SK-N-SH (cell line): ENCODE measurements around the gene TRIM10. TPM values are rescaled to one million over a fixed set of nuclear protein-coding genes. Genes with fewer than 3 reads are reported as not detected.

Experiments
- CTCF ChIA-PET: fragments of 300-600, 350-600 bp; formaldehyde crosslinking; extraction: SDS; loops from one replicate; lab custom pipeline; 2021; lab: Yijun Ruan, JAX
- POLR2A ChIA-PET: fragments of 350-600 bp; sonication (Branson Sonifier 250); formaldehyde crosslinking; extraction: SDS; loops from one replicate; lab custom pipeline; 2020; ENCODE audit warnings: antibody characterized with exemption, inconsistent platforms; lab: Yijun Ruan, JAX
- DNase-seq: peaks from one replicate; pipeline ENCODE4 v3.0.0; 2012
- H2AFZ ChIP-seq: fragments of 200-600 bp; sonication (generic); 2 replicates; pipeline ENCODE4 v1.8.1; 2016; ENCODE audit warnings: antibody characterized with exemption, mild to moderate bottlenecking, low read depth
- H3F3A ChIP-seq: fragments of 200-600 bp; sonication (generic); replicated peaks from 2 replicates; pipeline ENCODE3; 2016; ENCODE audit warnings: antibody characterized with exemption, mild to moderate bottlenecking; ENCODE audit not compliant: insufficient read depth
- H3K27ac ChIP-seq, 2 experiments: fragments of 200-500 bp in 1 of 2; fragments of 200-600 bp in 1 of 2; sonication (Bioruptor generic) in 1 of 2; sonication (generic), shearing (Covaris generic) in 1 of 2; 2 replicates each; pipeline versions ENCODE4 v1.5.1 to v1.6.1; 2014 to 2016; ENCODE audit warnings: low read depth in 2 of 2, inconsistent platforms in 1 of 2, low read length in 1 of 2, mild to moderate bottlenecking in 1 of 2, mixed read lengths in 1 of 2
- H3K27me3 ChIP-seq: fragments of 200-600 bp; sonication (generic), shearing (Covaris generic); 2 replicates; pipeline ENCODE4 v1.6.1; 2016; ENCODE audit warnings: mixed run types; ENCODE audit not compliant: insufficient read depth
- H3K36me3 ChIP-seq, 2 experiments: fragments of 200-500 bp in 1 of 2; fragments of 200-600 bp in 1 of 2; sonication (Bioruptor generic) in 1 of 2; sonication (generic) in 1 of 2; replicated peaks in 1 of 2; 2 replicates each; pipeline versions ENCODE3 to v1.5.1; 2014 to 2016; ENCODE audit warnings: low read length in 1 of 2, mild to moderate bottlenecking in 1 of 2; ENCODE audit not compliant: insufficient read depth in 2 of 2, control insufficient read depth in 1 of 2
- H3K4me1 ChIP-seq, 2 experiments: fragments of 200-500 bp in 1 of 2; fragments of 200-600 bp in 1 of 2; sonication (Bioruptor generic) in 1 of 2; sonication (generic), shearing (Covaris generic) in 1 of 2; 2 replicates each; pipeline versions ENCODE4 v1.5.1 to v1.6.1; 2014 to 2016; ENCODE audit warnings: low read depth in 1 of 2, low read length in 1 of 2, mixed run types in 1 of 2; ENCODE audit not compliant: insufficient read depth in 2 of 2, control insufficient read depth in 1 of 2
- H3K4me2 ChIP-seq: fragments of 200-600 bp; sonication (generic), shearing (Covaris generic); 2 replicates; pipeline ENCODE4 v1.6.1; 2017; ENCODE audit warnings: mixed run types
- H3K4me3 ChIP-seq, 2 experiments: fragments of 200-500 bp in 1 of 2; fragments of 200-600 bp in 1 of 2; sonication (Bioruptor generic) in 1 of 2; sonication (generic), shearing (Covaris generic) in 1 of 2; 2 replicates each; pipeline versions ENCODE4 v1.5.1 to v1.8.1; 2014 to 2016; ENCODE audit warnings: low read depth in 2 of 2, inconsistent platforms in 1 of 2, low read length in 1 of 2, mild to moderate bottlenecking in 1 of 2, mixed read lengths in 1 of 2, moderate library complexity in 1 of 2
- H3K79me2 ChIP-seq: fragments of 200-600 bp; sonication (generic); 2 replicates; pipeline ENCODE4 v1.8.1; 2017; ENCODE audit warnings: mild to moderate bottlenecking; ENCODE audit not compliant: insufficient read depth
- H3K9ac ChIP-seq: fragments of 200-600 bp; sonication (generic); 2 replicates; pipeline ENCODE4 v1.6.1; 2017; ENCODE audit warnings: mixed run types
- H3K9me2 ChIP-seq: fragments of 200-600 bp; sonication (generic); 2 replicates; pipeline ENCODE4 v1.6.1; 2017; ENCODE audit warnings: mixed run types
- H3K9me3 ChIP-seq: fragments of 200-600 bp; sonication (generic); 2 replicates; pipeline ENCODE4 v1.6.1; 2017; ENCODE audit warnings: mixed run types, mild to moderate bottlenecking, moderate library complexity
- H4K20me1 ChIP-seq: fragments of 200-600 bp; sonication (generic); 2 replicates; pipeline ENCODE4 v1.6.1; 2017; ENCODE audit warnings: mild to moderate bottlenecking, mixed run types; ENCODE audit not compliant: insufficient read depth
- CHD2 ChIP-seq: fragments of 150-350 bp; IDR thresholded peaks from 2 replicates; pipeline ENCODE4 v1.6.1; 2018; ENCODE audit warnings: low read length; ENCODE audit not compliant: partially characterized antibody
- ELF1 ChIP-seq: IDR thresholded peaks from 2 replicates; pipeline ENCODE4 v1.4.0; 2012
- EP300 ChIP-seq, 2 experiments: IDR thresholded peaks; 2 replicates each; pipeline versions ENCODE4 v1.4.0 to v1.6.1; 2012; ENCODE audit warnings: borderline replicate concordance in 1 of 2, low read depth in 1 of 2, low read length in 1 of 2
- FOXJ3 ChIP-seq: sonication (generic); formaldehyde crosslinking; IDR thresholded peaks from 2 replicates; pipeline ENCODE4 v1.5.1; 2020; ENCODE audit warnings: mild to moderate bottlenecking, missing genetic modification reagents
- GABPA ChIP-seq: IDR thresholded peaks from 2 replicates; pipeline ENCODE4 v1.4.0; 2012; ENCODE audit warnings: low read depth, mild to moderate bottlenecking
- MEF2A ChIP-seq: IDR thresholded peaks from 2 replicates; pipeline ENCODE4 v1.4.0; 2012; ENCODE audit warnings: low read depth, borderline replicate concordance
- MXI1 ChIP-seq: IDR thresholded peaks from 2 replicates; pipeline ENCODE4 v1.6.1; 2012; ENCODE audit warnings: mild to moderate bottlenecking, low read depth, low read length, improper control_type of control experiment
- NFIC ChIP-seq: IDR thresholded peaks from 2 replicates; pipeline ENCODE4 v1.4.0; 2012; ENCODE audit warnings: borderline replicate concordance
- PBX3 ChIP-seq: IDR thresholded peaks from 2 replicates; pipeline ENCODE4; 2012
- POLR2AphosphoS5 ChIP-seq: IDR thresholded peaks from 2 replicates; pipeline ENCODE4 v1.6.1; 2012; ENCODE audit warnings: low read depth, low read length
- RAD21 ChIP-seq: IDR thresholded peaks from 2 replicates; pipeline ENCODE4 v1.6.1; 2012; ENCODE audit warnings: mild to moderate bottlenecking, low read length
- RFX5 ChIP-seq: IDR thresholded peaks from 2 replicates; pipeline ENCODE4 v1.6.1; 2012; ENCODE audit warnings: mild to moderate bottlenecking, improper control_type of control experiment, low read length
- RXRA ChIP-seq: IDR thresholded peaks from 2 replicates; pipeline ENCODE4 v1.4.0; 2012; ENCODE audit warnings: low read depth, mild to moderate bottlenecking, borderline replicate concordance
- TAF1 ChIP-seq: IDR thresholded peaks from 2 replicates; pipeline ENCODE4 v1.6.1; 2012; ENCODE audit warnings: low read depth, mild to moderate bottlenecking, low read length, moderate library complexity, borderline replicate concordance
- TCF12 ChIP-seq: IDR thresholded peaks from 2 replicates; pipeline ENCODE4 v1.4.0; 2012
- TEAD4 ChIP-seq: IDR thresholded peaks from 2 replicates; pipeline ENCODE4 v1.4.0; 2012; ENCODE audit warnings: mild to moderate bottlenecking, borderline replicate concordance; ENCODE audit not compliant: insufficient read depth
- USF2 ChIP-seq: fragments of 150-350 bp; IDR thresholded peaks from 2 replicates; pipeline ENCODE4 v1.6.1; 2017; ENCODE audit warnings: antibody characterized with exemption, low read length, low read depth, borderline replicate concordance
- YY1 ChIP-seq: IDR thresholded peaks from 2 replicates; pipeline ENCODE4 v1.4.0; 2012; ENCODE audit warnings: low read depth, mild to moderate bottlenecking
- WGBS: methylation state at CpG from one replicate; pipeline ENCODE4 v1.1.6; 2017; ENCODE audit warnings: low lambda C conversion rate; 5-methylcytosine and 5-hydroxymethylcytosine counted together
- polyA plus RNA-seq, 3 experiments: library from polyadenylated mRNA; depleted of rRNA; stranded (reverse); fragments of >200 nt; gene quantifications; 2 replicates each; pipeline ENCODE4 v1.2.3, GENCODE V29; 2012
- TF ChIP-seq, protein P1 (sequence below): IDR thresholded peaks from 2 replicates; pipeline ENCODE4 v1.4.0; 2012; ENCODE audit warnings: low read depth, borderline replicate concordance
- TF ChIP-seq, protein P2 (sequence below): fragments of 200-600 bp; sonication (generic); IDR thresholded peaks from 2 replicates; pipeline ENCODE4 v1.6.1; 2017; ENCODE audit warnings: antibody characterized with exemption, mild to moderate bottlenecking, moderate library complexity

The TRIM10 gene
- polyA plus RNA-seq, 1 of the 3 experiments (the other 2 are of a cell fraction), result not detected

DNA sequence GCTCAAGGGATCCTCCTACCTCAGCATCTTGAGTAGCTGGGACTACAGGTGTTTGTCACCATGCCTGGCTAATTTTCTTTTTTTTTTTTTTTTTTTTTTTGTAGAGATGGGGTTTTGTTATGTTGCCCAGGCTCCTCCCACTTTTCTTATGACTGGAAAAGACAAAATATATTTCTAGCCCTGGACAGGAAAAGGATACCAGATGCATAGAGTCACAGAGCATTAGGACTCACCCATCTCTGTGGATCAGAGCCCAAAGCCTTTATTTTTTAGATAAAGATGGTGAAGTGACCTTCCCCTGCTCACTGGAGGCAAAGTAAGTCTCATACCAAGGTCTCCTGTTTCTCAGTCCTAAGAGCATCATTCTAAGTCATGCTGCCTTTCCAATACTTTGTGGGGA lies 3.4 kb downstream of the TRIM10 start:
- ChIA-PET CTCF (interaction anchor here (1.2 to 1.4 kb wide), 2 partner anchors 26 to 145 kb away, joined by 3 to 5 read pairs; no protein-coding TSS in a partner anchor), POLR2A (no interaction called here)
- no peaks in the 10 kb centered on the region for H3K9me3 ChIP-seq
- H3K36me3 ChIP-seq, result no peaks in the 10 kb centered on the region
- TF ChIP-seq EP300 (IDR thresholded peaks at IDR 0.05; ENCODE audit: borderline replicate concordance in 1 of 2, low read depth in 1 of 2, low read length in 1 of 2), result no peak
- no peak for TF ChIP-seq PBX3
- TF ChIP-seq USF2, result no peak
- no peak for TF ChIP-seq RFX5
- TF ChIP-seq TEAD4, result no peak
- TF ChIP-seq RAD21, result no peak
- TF ChIP-seq POLR2AphosphoS5, result no peak
- no peak for TF ChIP-seq MXI1
- no peak for TF ChIP-seq NFIC
- no peaks in the 10 kb centered on the region; a peak in 1 of 4 replicates for H3K4me1 ChIP-seq
- no peaks in the 10 kb centered on the region for H3K9me2 ChIP-seq
- H3K9ac ChIP-seq, result no peak overlapping the region
- no peak overlapping the region for H3K4me2 ChIP-seq
- peaks cover 39% of the 10 kb centered on the region; the same call in 1 of the 2 replicates for H3K27me3 ChIP-seq
- H3F3A ChIP-seq, result no peaks in the 10 kb centered on the region
- H3K27ac ChIP-seq, result no peak overlapping the region
- H2AFZ ChIP-seq, result no peak overlapping the region
- no peak for DNase-seq
- no peaks in the 10 kb centered on the region for H3K79me2 ChIP-seq
- no peak overlapping the region for H3K4me3 ChIP-seq
- H4K20me1 ChIP-seq, result no peaks in the 10 kb centered on the region

DNA sequence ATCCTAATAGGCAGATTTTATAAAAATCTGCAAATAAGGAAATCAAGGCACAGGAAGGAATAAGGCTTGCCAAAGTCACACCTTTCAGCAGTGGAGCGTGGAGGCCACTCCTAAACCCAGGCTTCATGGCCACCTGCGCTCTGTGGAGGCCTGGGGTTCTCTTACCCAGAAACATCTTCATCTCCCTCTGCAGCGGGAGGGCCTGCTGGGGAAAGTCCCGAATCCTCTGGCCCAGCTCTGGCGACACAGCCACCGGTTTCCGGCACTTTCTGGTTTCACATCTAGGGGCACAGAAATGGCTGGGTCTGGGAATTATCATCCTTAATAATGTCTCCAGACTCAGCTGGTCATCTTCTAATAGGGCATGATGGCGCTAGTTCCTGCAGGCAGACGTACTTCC lies 4.2 kb downstream of the TRIM10 start:
- no peaks in the 10 kb centered on the region for H4K20me1 ChIP-seq
- H3K4me3 ChIP-seq, result no peak overlapping the region
- H3F3A ChIP-seq, result no peaks in the 10 kb centered on the region
- no peak overlapping the region for H3K27ac ChIP-seq
- no peak overlapping the region for H3K9ac ChIP-seq
- WGBS, result 39% methylated on average over 7 of the region's 9 CpGs
- no peak overlapping the region for H3K4me2 ChIP-seq
- no peaks in the 10 kb centered on the region for H3K79me2 ChIP-seq
- no peaks in the 10 kb centered on the region; a peak in 1 of 4 replicates for H3K4me1 ChIP-seq
- ChIA-PET CTCF (interaction anchor here (1.2 kb wide), 1 partner anchor 25 kb away, joined by 5 read pairs; no protein-coding TSS in a partner anchor), POLR2A (no interaction called here)
- no peak for DNase-seq
- H3K27me3 ChIP-seq, result peaks cover 34% of the 10 kb centered on the region; the same call in 1 of the 2 replicates
- no peaks in the 10 kb centered on the region for H3K36me3 ChIP-seq
- H3K9me3 ChIP-seq, result no peaks in the 10 kb centered on the region
- H2AFZ ChIP-seq, result peak overlapping the region; percentile 44; the same call in 1 of the 2 replicates
- H3K9me2 ChIP-seq, result no peaks in the 10 kb centered on the region
- TF ChIP-seq MXI1 (no peak), RXRA (no peak), RFX5 (no peak), CHD2 (no peak), FOXJ3 (CRISPR knock-in tag) (no peak), MEF2A (no peak), TAF1 (no peak), GABPA (no peak), TCF12 (no peak), NFIC (no peak), ELF1 (no peak), YY1 (no peak)
- TF ChIP-seq, protein P1, sequence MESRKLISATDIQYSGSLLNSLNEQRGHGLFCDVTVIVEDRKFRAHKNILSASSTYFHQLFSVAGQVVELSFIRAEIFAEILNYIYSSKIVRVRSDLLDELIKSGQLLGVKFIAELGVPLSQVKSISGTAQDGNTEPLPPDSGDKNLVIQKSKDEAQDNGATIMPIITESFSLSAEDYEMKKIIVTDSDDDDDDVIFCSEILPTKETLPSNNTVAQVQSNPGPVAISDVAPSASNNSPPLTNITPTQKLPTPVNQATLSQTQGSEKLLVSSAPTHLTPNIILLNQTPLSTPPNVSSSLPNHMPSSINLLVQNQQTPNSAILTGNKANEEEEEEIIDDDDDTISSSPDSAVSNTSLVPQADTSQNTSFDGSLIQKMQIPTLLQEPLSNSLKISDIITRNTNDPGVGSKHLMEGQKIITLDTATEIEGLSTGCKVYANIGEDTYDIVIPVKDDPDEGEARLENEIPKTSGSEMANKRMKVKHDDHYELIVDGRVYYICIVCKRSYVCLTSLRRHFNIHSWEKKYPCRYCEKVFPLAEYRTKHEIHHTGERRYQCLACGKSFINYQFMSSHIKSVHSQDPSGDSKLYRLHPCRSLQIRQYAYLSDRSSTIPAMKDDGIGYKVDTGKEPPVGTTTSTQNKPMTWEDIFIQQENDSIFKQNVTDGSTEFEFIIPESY, result no peak
- TF ChIP-seq, protein P2, sequence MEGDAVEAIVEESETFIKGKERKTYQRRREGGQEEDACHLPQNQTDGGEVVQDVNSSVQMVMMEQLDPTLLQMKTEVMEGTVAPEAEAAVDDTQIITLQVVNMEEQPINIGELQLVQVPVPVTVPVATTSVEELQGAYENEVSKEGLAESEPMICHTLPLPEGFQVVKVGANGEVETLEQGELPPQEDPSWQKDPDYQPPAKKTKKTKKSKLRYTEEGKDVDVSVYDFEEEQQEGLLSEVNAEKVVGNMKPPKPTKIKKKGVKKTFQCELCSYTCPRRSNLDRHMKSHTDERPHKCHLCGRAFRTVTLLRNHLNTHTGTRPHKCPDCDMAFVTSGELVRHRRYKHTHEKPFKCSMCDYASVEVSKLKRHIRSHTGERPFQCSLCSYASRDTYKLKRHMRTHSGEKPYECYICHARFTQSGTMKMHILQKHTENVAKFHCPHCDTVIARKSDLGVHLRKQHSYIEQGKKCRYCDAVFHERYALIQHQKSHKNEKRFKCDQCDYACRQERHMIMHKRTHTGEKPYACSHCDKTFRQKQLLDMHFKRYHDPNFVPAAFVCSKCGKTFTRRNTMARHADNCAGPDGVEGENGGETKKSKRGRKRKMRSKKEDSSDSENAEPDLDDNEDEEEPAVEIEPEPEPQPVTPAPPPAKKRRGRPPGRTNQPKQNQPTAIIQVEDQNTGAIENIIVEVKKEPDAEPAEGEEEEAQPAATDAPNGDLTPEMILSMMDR, result no peak
